Measurements from ENCODE around the gene DDX41. TPM values are rescaled to one million over a fixed set of nuclear protein-coding genes. Genes with fewer than 3 reads are reported as not detected.
A peak's percentile ranks its signal among the peaks of the same experiment; 100 is the strongest.
"Not testable (repeated sequence)": the region's sequence is repeated elsewhere in the genome, so short reads cannot be mapped to it uniquely, and the experiment has no call there.

Gene DDX41
- total RNA-seq: 100 to 1,000 TPM in 2 of 4 donors, 10 to 100 TPM in 2; 96.5 to 170 (median 130) TPM

- H3K27me3 ChIP-seq: no peaks in the 10 kb centered on the region
- 1% methylated on average over 94 of the region's 96 CpGs; no CpG with 5 or more reads in 1 of the 2 donors for WGBS, 2 donors (ENCODE audit: low coverage in 1 of 2)
- peaks cover 11 to 20% (median 18%) of the 10 kb centered on the region in 4 donors for H3K4me1 ChIP-seq
- H3K9me3 ChIP-seq: no peaks in the 10 kb centered on the region
- peak within 1 kb of the TSS; percentile 85 to 93 (median 91) for H3K27ac ChIP-seq
- TF ChIP-seq, protein P1, sequence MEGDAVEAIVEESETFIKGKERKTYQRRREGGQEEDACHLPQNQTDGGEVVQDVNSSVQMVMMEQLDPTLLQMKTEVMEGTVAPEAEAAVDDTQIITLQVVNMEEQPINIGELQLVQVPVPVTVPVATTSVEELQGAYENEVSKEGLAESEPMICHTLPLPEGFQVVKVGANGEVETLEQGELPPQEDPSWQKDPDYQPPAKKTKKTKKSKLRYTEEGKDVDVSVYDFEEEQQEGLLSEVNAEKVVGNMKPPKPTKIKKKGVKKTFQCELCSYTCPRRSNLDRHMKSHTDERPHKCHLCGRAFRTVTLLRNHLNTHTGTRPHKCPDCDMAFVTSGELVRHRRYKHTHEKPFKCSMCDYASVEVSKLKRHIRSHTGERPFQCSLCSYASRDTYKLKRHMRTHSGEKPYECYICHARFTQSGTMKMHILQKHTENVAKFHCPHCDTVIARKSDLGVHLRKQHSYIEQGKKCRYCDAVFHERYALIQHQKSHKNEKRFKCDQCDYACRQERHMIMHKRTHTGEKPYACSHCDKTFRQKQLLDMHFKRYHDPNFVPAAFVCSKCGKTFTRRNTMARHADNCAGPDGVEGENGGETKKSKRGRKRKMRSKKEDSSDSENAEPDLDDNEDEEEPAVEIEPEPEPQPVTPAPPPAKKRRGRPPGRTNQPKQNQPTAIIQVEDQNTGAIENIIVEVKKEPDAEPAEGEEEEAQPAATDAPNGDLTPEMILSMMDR (IDR thresholded peaks at IDR 0.05): no peak
- peak; percentile 85 to 92 (median 86) for TF ChIP-seq POLR2AphosphoS5 (IDR thresholded peaks at IDR 0.05)
- TF ChIP-seq POLR2A (IDR thresholded peaks at IDR 0.05): peak; percentile 62
- no peak for TF ChIP-seq EP300 (IDR thresholded peaks at IDR 0.05; ENCODE audit: low read depth)
- in situ Hi-C loops (cut with MboI; ENCODE audit: low pct_ligation_motif_present in 1 of 4, low pct_unique_long_range_greater_than_20kb in 1 of 4, low sequenced_read_pairs in 3 of 4) (loop anchor here in 1 of 4 donors (25.0 kb wide), 1 partner anchor 130 kb away; the partner anchor contains the start of gene SLC34A1), intact Hi-C loops (cut with DNase I; ENCODE audit: low total_unique reads) (no loop called here)
- peaks cover 0 to 45% (median 17%) of the 10 kb centered on the region in 4 donors for H3K36me3 ChIP-seq
- peak within 1 kb of the TSS; percentile 81 to 97 (median 86) for H3K4me3 ChIP-seq
- peak; percentile 98 for DNase-seq
Observed at GRCh38 chr5:177516601-177517568, at the start of gene DDX41. DDX41 (minus strand) TSS chr5:177516961; CDS start chr5:177516945, 16 bp downstream.

GRCh38 chr5:177565046-177565445 lies 48.3 kb upstream of the DDX41 start:
- no peaks in the 10 kb centered on the region for H3K27me3 ChIP-seq
- H3K4me1 ChIP-seq: no peaks in the 10 kb centered on the region
- intact Hi-C loops (cut with DNase I; ENCODE audit: low total_unique reads) (no loop called here), in situ Hi-C loops (cut with MboI; ENCODE audit: low pct_ligation_motif_present in 1 of 4, low pct_unique_long_range_greater_than_20kb in 1 of 4, low sequenced_read_pairs in 3 of 4) (no loop called here)
- TF ChIP-seq, protein P1 (IDR thresholded peaks at IDR 0.05): no peak
- no peak for TF ChIP-seq EP300 (IDR thresholded peaks at IDR 0.05; ENCODE audit: low read depth)
- no peak for TF ChIP-seq POLR2A (IDR thresholded peaks at IDR 0.05)
- TF ChIP-seq POLR2AphosphoS5 (IDR thresholded peaks at IDR 0.05): no peak
- H3K9me3 ChIP-seq: peaks cover 0 to 4% of the 10 kb centered on the region in 2 donors
- no peak overlapping the region for H3K27ac ChIP-seq
- no peak overlapping the region for H3K4me3 ChIP-seq
- no peak for DNase-seq
- no peaks in the 10 kb centered on the region for H3K36me3 ChIP-seq
- WGBS, 2 donors (ENCODE audit: low coverage in 1 of 2): 70 to 72% methylated on average over 6 to 8 of the region's 8 CpGs

GRCh38 chr5:177559446-177559941 lies 42.7 kb upstream of the DDX41 start:
- H3K27me3 ChIP-seq; H3K9me3 ChIP-seq; in situ Hi-C loops (cut with MboI; ENCODE audit: low pct_ligation_motif_present in 1 of 4, low pct_unique_long_range_greater_than_20kb in 1 of 4, low sequenced_read_pairs in 3 of 4); intact Hi-C loops (cut with DNase I; ENCODE audit: low total_unique reads); H3K27ac ChIP-seq; DNase-seq; H3K4me3 ChIP-seq; H3K4me1 ChIP-seq; H3K36me3 ChIP-seq: not testable (repeated sequence)
- WGBS, 2 donors (ENCODE audit: low coverage in 1 of 2): 27 to 57% methylated on average over 2 to 8 of the region's 8 CpGs

- intact Hi-C loops (cut with DNase I; ENCODE audit: low total_unique reads): no loop called here
- no peak for TF ChIP-seq POLR2A (IDR thresholded peaks at IDR 0.05)
- TF ChIP-seq POLR2AphosphoS5 (IDR thresholded peaks at IDR 0.05): no peak
- TF ChIP-seq, protein P1 (IDR thresholded peaks at IDR 0.05): no peak
- TF ChIP-seq EP300 (IDR thresholded peaks at IDR 0.05; ENCODE audit: low read depth): no peak
- no peaks in the 10 kb centered on the region for H3K27me3 ChIP-seq
- no peaks in the 10 kb centered on the region for H3K36me3 ChIP-seq
- DNase-seq: no peak
- peaks cover 0 to 4% of the 10 kb centered on the region in 2 donors for H3K9me3 ChIP-seq
- H3K27ac ChIP-seq: no peak overlapping the region
- peaks cover 0 to 12% (median 8%) of the 10 kb centered on the region in 4 donors for H3K4me1 ChIP-seq
- 85% methylated on average over 5 of the region's 5 CpGs; no CpG with 5 or more reads in 1 of the 2 donors for WGBS, 2 donors (ENCODE audit: low coverage in 1 of 2)
- in situ Hi-C loops (cut with MboI; ENCODE audit: low pct_ligation_motif_present in 1 of 4, low pct_unique_long_range_greater_than_20kb in 1 of 4, low sequenced_read_pairs in 3 of 4): no loop called here
- no peak overlapping the region for H3K4me3 ChIP-seq
Observed at GRCh38 chr5:177557796-177558195, 41.0 kb upstream of the DDX41 start.
